GM13976 (cell line): ENCODE measurements around the gene UBR4.

ENCODE experiments used
- DNase-seq: peaks from one replicate; pipeline ENCODE4 v3.0.0; 2012; ENCODE audit warnings: low spot score
- CTCF ChIP-seq: IDR thresholded peaks from 2 replicates; pipeline ENCODE4 v1.5.1; 2012; ENCODE audit warnings: borderline replicate concordance, mild to moderate bottlenecking; ENCODE audit not compliant: insufficient read depth; ENCODE audit errors: extremely low read depth, missing control alignments, control extremely low read depth
- in situ Hi-C: fragments of 300-500 bp; cut with MboI; formaldehyde crosslinking; loops from one replicate; pipeline ENCODE4 v1.12.0; 2022; ENCODE audit warnings: low sequenced_read_pairs, mixed read lengths, inconsistent platforms; ENCODE audit not compliant: unreplicated experiment

UBR4 gene

DNA sequence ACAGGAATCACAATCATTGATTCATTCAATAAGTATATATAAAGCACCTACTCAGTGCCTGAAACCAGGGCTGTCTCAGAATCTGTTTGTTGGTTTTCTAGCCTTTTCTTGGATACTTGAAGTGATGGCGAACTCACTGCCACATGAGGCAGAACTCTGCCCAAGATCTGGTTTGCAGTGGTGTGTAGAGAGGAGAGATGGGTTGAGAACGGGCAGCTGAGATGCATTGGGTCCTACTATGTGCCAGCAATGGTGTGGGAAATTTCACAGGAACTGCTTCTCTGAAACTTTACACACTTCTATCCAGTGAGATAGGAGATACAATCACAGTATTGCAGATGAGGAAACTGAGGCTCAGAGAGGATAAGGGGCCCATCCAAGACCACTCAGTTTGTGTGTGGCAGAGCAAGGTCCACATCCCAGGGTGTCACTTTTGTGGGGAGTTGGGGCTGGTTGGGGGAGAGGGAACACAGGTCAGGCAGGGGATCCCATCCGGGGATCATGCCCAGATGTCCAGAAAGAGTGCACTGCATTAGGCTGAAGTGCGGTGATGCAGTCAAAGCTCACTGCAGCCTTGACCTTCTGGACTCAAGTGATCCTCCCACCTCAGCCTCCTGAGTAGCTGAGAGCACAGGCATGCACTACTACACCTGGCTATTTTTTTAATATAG, 169.9 kb downstream of the UBR4 start:
- DNase-seq: no peak
- in situ Hi-C loops: no loop called here
- no peak for TF ChIP-seq CTCF

DNA sequence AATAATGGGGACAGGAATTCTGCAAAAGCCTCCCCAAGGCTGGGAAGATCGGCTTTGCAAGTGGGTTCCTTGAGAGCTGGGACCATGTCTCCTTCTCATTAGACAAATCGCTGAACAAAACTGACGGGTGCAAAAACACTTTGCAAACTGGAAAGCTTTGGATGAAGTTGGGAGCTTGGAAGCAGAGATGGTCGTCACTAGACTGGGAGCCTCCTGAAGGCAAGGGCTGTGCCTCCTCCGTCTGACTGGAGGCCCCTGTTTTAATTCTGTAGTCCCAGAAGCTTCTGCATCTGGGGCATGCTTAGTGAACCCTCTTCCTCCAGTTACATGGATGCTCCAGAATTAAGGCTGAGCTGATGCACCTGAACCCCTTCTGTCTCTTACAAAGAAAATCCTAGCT, 171.3 kb downstream of the UBR4 start:
- no peak for DNase-seq
- no peak for TF ChIP-seq CTCF
- in situ Hi-C loops: no loop called here

DNA sequence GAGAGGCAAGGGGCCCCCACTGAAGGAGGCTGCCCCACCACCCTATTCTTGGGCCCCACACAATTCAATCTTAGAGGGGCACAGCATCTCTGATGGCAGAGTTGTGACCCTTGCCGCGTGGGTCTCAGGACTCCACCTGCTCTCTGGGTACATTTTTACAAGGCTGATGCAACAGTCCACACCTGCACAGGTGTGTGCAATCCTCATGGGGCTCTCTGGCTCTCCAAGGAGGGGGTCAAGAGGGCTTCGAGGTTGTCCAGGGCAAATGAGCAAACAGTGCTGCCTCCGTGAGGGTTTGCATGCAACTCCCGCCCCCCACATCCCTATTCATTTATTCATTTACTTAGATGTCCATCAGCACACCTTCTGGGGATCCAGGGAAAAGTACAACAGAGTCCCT, 172.0 kb downstream of the UBR4 start:
- no peak for DNase-seq
- in situ Hi-C loops: no loop called here
- TF ChIP-seq CTCF: no peak

GRCh38 chr1:19037659-19038058, 172.4 kb downstream of the UBR4 start:
- in situ Hi-C loops: no loop called here
- no peak for TF ChIP-seq CTCF
- no peak for DNase-seq

GRCh38 chr1:19036813-19037605, 173.1 kb downstream of the UBR4 start:
- TF ChIP-seq CTCF: no peak
- DNase-seq: no peak
- in situ Hi-C loops: no loop called here

DNA sequence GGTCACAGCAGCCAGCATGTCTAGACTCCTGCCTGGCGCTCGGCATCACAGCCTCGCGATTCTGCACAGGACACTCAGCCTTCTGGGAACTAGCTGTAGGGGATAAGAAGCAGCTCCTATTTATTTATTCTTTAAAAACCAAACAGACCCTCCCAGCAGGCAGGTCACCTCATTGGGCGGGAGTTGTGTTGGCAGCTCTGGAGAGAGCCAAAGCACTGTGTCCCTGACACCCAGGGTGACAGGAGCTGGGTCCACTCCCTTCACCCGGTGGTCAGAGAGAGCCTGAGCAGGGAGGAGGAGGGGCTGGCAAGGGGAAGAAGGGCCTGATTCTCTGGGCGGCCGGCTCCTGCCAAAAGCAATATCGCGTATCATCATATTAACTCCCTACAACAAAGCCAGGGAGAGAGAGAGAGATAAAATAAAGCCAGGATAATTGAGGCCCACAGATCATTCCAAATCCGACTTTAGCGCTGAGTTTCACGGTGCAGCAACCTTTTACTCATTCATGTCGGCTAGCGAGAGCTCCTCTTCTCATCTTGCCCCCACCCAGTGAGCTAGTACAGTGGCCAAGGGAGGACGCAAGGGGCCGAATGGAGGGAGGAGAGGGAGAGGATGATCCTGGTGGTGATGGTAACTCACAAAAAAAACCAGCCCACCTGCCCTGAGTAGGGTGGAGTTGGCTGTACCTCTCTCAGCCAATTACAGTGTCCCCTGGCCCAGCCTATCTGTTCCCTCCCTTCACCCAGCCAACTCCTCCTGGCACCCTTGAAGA, 173.8 kb downstream of the UBR4 start:
- in situ Hi-C loops: no loop called here
- no peak for DNase-seq
- no peak for TF ChIP-seq CTCF
